Kidney capillary endothelial cell (primary cell): Measurements from ENCODE around the gene ASCL5.

ENCODE experiments used
- DNase-seq: peaks from one replicate; pipeline ENCODE4 v3.0.0-alpha.2; 2018; ENCODE audit warnings: low spot score

ASCL5 gene

DNA sequence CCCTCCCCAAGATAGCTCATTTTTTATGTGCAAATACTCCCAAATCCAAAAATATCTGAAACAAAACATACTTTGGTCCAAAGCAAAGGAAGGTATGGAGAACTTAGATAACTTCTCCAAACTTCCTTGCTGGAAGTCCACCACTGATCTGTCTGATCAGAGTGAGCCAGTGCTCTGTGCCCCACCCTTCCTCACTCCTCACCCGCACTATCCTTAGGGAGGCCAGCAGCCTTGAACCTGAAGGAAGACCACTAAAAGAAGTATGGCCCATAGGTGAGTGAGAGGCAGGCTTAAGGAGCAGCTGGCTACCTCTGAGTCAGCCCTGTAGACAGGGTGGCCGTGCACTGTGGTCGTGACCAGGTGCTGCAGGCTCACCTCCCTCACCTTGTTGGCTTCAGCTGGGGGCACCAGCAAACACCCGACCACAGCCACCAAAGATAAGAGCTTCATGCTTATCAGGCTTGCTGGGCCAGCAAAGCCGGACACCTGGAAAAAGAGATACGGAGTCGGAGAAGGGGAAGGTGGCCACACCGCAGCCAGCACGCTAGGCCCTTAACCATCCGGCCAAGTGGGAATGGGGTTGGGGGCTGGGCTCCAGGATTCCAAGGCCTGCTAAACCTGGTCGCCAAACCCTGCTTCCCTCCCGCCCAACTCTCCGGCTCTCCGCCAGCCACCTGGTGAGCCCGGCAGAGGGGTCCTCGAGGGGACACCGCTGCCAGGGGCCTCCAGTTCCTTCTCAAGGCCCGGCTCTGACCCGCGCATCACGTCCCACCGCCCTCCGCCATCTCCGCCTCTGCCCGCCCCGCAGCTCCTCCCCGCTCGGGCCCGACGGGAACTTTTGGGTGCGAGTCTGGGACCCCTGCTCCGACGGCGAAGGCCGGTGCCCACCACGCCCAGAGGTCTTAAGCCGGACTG lies 26.7 kb upstream of the ASCL5 start:
- DNase-seq, result peak; percentile 44

GRCh38 chr1:201149400-201149799 lies 22.4 kb upstream of the ASCL5 start:
- no peak for DNase-seq

- no peak for DNase-seq
These were observed 20.5 kb upstream of the ASCL5 start for GRCh38 chr1:201147396-201148015.

DNA sequence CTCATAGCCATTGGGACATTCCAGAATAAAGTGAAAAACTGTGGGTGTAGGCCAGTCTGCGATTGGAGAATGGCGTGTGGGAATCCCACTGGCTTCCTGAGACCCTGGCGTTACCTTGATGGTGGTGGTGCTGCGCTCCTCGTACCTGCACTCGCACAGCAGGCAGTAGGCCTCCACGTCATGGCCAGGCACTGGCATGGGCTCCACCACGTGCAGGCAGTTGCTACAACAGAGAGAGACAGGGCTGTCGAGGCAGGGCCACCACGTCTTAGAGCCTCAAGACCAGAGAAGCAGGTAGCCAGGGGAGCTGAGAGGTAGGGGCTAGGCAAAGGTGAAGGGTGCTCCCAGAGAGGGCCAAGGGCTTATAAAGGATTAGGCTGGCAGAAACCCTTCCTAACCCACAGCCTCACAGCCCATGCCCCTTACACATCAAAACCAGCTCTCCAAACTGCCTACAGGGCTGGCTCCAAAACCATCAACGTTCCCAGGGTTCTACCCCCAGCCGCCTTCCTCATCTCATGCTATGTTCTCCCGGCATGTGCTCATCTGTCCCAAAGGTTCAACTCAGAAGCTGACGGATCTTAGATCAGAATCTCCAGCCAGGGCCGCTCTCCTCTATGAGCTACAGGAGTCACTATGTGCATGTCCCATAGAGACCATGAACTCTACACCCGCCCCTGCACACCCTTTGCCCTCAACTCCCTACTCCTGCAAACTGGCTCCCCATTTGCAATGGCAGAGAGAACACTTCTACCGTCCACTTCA lies 19.8 kb upstream of the ASCL5 start:
- no peak for DNase-seq

DNA sequence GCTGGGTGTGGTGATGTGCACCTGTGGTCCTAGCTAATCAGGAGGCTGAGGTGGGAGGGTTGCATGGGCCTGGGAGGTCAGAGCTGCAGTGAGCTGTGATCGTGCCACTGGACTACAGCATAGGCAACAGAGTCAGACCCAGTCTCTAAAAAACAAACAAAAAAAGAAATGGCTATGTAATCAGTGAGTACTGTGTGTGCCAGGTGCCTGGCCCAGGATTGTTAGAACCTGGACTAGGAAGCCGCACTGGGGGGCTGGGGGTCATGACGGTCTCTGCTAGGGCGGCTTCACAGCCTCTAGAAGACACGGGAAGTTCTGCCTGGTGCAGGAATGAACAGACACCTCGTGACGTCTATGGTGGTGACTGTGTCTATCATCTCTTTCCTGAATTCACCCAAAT lies 18.8 kb upstream of the ASCL5 start:
- no peak for DNase-seq

DNA sequence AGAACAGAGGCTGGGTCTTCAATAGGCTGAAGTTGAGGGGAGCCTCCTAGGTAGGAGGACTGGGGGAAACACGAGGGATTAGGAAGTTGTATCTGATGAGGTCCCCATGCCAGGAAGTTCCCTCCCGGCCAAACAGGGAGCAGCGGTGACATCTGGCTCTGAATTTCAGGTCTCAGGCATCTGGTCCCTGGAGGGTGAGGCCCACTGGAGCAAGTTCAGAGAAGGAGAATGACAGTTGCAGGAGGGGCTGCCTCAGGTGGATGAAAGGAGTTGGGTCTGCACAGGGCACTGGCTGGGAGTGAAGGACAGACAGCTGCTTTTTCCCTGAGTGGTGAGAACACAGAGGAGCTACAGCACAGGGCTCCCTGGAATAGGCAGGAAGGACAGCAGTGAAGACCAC lies 18.1 kb upstream of the ASCL5 start:
- DNase-seq, result no peak

DNA sequence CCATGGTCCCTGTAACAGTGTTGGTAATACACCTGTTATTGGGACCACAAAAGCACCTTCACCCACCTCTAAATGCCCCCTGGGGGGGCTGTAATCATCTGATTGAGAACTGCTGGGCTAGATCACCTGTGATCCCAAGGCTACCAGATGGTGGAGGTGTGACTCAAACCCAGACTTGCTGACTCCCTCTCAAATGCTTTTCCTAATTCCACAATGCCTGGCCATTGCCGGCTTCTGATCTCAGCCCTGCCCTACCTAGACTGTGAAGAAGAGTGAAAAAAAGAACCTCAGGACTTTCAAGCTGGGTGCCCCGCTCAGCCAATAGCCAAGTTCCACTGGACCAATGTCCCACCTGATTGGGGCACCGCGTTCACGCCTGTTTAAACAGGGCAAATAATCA lies 17.7 kb upstream of the ASCL5 start:
- DNase-seq, result no peak

- DNase-seq, result no peak
These were observed 17.0 kb upstream of the ASCL5 start for GRCh38 chr1:201143726-201144635.

DNA sequence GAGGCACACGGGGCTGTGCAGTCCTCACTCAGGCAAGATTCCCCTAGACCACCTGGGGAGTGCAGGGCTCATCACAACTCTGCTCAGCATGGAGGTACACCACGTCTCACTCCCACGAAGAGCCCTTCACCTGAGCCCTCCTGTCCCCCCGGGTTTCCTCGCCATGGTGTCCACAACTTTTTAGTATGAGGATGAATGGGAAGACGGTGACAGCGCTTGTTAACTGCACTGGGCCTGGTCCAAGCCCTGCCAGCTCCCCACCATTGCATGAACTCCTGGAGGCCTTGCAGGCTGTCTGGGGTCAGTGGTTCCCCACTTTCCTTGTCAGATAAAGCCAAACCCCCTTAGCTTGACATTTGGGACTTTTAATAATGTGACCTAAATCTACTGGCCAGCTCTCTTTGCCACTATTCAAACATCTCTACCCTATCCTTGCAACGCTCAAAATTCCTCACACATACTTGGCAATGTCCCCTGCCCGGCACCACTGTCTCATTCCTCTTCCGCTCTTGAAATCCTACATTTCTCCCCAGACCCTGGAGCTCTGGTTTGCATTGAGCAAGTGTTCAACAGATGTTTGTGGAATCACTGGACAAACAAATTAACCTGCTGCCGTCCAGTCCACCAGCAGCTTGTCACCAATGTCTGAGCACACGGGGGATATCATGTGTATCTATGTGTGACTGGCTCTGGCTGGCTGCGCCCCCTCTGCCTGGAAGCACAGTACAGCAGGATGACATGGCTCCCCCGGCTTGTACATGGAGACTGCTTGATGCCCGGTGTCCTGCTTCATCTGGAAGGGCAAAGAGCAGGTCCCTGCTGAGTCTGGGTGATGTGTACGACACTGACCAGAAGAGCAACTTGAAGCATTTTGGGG lies 16.1 kb upstream of the ASCL5 start:
- no peak for DNase-seq

DNA sequence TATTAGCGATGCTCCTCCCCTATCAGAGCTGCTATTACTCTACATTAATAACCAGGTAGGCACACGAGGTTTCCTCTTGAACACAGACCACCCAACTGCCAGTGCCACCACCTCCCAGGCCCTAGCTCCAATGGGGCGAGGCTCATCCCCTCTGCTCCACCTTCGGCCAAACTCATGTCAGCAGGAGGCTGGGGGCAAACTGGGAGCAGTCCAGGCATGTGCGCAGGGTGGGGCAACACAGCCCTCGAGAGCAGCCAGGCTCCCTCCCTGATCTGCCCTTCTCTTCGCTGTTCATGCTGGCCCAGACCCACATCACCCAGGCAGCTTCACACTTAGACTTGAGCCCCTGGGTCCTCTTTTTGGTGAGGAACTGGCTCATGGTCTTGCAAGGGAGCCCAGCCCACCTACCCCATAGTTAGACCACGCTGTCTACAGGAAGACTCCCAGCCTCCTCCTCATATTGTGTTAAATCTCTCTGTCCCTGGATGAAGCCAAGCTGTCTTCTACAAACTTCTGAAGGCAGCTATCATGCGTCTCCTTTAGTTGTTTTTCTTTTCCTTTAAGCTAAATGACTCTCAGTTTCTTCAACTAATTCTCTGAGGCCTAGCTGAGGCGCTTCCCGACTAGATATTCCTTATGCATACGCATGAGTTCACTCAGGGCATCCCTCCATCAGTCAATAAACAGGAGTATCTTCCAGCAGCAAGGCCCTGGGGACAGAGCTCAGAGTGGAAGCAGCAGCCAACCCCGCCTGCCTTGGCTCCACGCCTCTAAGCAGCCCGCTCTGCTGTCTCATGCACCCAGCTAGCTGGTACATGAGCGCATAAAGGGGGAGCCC lies 15.2 kb upstream of the ASCL5 start:
- no peak for DNase-seq

GRCh38 chr1:201141418-201141817 lies 14.4 kb upstream of the ASCL5 start:
- no peak for DNase-seq

- no peak for DNase-seq
These were observed 13.9 kb upstream of the ASCL5 start for GRCh38 chr1:201140941-201141260.

GRCh38 chr1:201140235-201140940 lies 13.4 kb upstream of the ASCL5 start:
- DNase-seq, result no peak

DNA sequence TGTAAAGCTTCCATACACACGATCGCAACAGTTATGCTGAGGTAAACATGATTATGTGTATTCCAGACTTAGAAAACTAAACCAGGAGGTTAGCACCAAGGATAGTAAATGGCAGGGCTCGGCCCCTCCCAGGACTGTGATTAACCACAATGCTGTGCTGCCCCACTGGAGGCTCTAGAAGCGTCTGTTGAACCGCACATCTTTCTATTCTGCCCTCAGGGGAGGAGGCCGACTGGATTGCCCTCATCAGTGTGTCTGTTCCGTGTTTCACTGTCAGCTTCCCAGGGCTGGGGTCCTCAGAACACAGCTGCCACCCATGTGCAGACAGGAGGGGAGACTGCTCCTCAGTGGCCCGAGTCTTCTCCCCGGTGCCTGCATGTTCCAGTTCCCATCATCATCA lies 12.8 kb upstream of the ASCL5 start:
- DNase-seq, result no peak

DNA sequence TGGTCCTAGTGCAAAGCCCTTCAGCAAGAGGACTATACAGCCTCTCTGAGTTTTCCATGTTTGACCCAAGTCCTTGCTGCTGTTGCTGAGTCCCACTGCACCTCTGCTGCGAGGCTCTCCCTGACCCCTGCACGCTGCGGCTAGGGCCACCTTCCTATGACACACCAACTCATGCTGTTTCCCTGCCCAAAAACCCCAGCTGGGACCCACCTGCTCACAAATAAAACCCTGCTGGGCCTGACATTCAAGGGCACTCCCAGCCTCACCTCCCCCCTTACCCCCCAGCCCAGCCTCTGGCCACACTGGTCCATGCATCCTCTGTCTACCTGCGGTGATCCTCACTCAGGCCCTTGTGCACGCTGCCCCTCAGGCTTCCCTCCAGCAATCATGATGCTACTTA lies 12.3 kb upstream of the ASCL5 start:
- DNase-seq, result no peak

GRCh38 chr1:201138311-201138840 lies 11.4 kb upstream of the ASCL5 start:
- DNase-seq, result no peak

DNA sequence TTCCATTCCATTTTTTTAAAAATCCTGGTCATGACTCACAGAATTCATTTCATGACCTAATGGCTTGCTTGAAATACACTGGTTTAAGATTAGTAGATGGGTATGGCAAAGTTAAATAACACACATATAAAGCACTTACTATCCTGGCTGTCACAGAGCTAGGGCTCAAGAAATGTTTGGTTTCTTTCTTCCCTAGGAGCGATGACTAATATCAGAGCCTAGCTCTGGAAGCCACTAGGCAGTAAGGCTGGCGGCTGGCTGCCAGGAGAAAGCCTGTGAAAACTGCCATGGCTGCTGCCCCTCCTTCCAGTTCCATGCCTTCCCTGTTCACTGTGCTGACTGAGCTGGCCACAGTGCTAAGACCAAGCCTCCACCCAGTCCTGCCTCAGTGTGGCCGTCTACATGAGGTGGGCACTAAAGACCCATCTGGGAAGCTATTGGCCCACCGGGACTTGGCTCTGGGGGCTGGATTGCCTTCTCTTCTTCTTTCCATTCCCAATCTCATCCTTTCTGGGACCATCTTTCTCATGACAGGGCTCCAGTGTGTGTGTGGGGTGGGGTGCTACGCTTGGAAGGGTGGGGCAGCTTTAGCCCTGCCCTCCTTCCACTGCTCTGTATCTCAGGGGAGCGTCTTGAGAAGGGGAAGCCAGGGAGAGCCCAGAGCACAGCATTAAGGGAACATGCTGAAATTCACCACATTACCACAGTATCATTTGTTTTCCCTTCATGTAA lies 10.8 kb upstream of the ASCL5 start:
- DNase-seq, result no peak

GRCh38 chr1:201137024-201137392 lies 10.0 kb upstream of the ASCL5 start:
- no peak for DNase-seq
